Loucy (cell line): ENCODE data around the gene KIF20B.

Source experiments
- CTCF ChIP-seq: fragments of 200-600 bp; sonication (generic); conservative IDR thresholded peaks from 2 replicates; pipeline ENCODE4 v1.5.1; 2014; ENCODE audit warnings: mild to moderate bottlenecking, antibody characterized with exemption, low read length
- EZH2phosphoT487 ChIP-seq: fragments of 200-600 bp; IDR thresholded peaks from 2 replicates; pipeline ENCODE4 v1.6.1; 2018; ENCODE audit warnings: antibody characterized with exemption, mild to moderate bottlenecking, moderate library complexity, borderline replicate concordance

- no peak for TF ChIP-seq EZH2phosphoT487
- no peak for TF ChIP-seq CTCF
Measured at GRCh38 chr10:89652806-89653370, 48.5 kb upstream of the KIF20B start.
